H7 (cell line): ENCODE measurements around the gene PLPPR3. TPM values are rescaled to one million over a fixed set of nuclear protein-coding genes. Genes with fewer than 3 reads are reported as not detected.
"Not testable (repeated sequence)": the region's sequence is repeated elsewhere in the genome, so short reads cannot be mapped to it uniquely, and the experiment has no call there.

Source experiments
- DNase-seq: peaks from one replicate; pipeline ENCODE4 v3.0.0; 2012
- H3K27me3 ChIP-seq: 2 replicates; pipeline ENCODE4 v1.6.0; 2011; ENCODE audit warnings: mild to moderate bottlenecking, low read length; ENCODE audit not compliant: control insufficient read depth, insufficient read depth
- H3K36me3 ChIP-seq: replicated peaks from 2 replicates; pipeline ENCODE4 v1.5.1; 2011; ENCODE audit warnings: low read length; ENCODE audit not compliant: control insufficient read depth, insufficient read depth
- H3K4me3 ChIP-seq: 2 replicates; pipeline ENCODE4 v1.5.1; 2011; ENCODE audit warnings: low read depth, mild to moderate bottlenecking, control low read depth, low read length, moderate library complexity; ENCODE audit not compliant: insufficient read depth
- total RNA-seq: library from RNA; depleted of rRNA; stranded (reverse); fragments of >200 nt; shearing (Covaris generic); gene quantifications from 2 replicates; pipeline ENCODE4 v1.2.3, GENCODE V29; 2014

The PLPPR3 gene
- total RNA-seq, 1 experiment from 2014 or later, result 52.0 TPM

- Histone ChIP-seq H3K4me3 (peak within 1 kb of the TSS; percentile 52), H3K36me3 (no peaks in the 10 kb centered on the region), H3K27me3 (peaks cover 28% of the 10 kb centered on the region)
- DNase-seq, result peak; percentile 58
Measured at GRCh38 chr19:858868-859843, 37.4 kb upstream of the PLPPR3 start, which contains the start of gene CFD. CFD (plus strand) TSS chr19:859664; CDS start chr19:859690, 26 bp downstream.

- no peak for DNase-seq
- Histone ChIP-seq H3K27me3 (peaks cover 25% of the 10 kb centered on the region), H3K4me3 (no peak overlapping the region)
Measured at GRCh38 chr19:858284-858683, 36.5 kb upstream of the PLPPR3 start.

GRCh38 chr19:855566-856120 lies 33.9 kb upstream of the PLPPR3 start:
- no peak for DNase-seq
- Histone ChIP-seq H3K27me3 (peaks cover 15% of the 10 kb centered on the region), H3K4me3 (no peak overlapping the region), H3K36me3 (no peaks in the 10 kb centered on the region)

More at GRCh38 chr19:858284-858683, 36.5 kb upstream of the PLPPR3 start:
- no peaks in the 10 kb centered on the region for H3K36me3 ChIP-seq

GRCh38 chr19:855142-855541 lies 33.4 kb upstream of the PLPPR3 start:
- no peaks in the 10 kb centered on the region for H3K36me3 ChIP-seq
- H3K4me3 ChIP-seq, result no peak overlapping the region
- no peak for DNase-seq
- H3K27me3 ChIP-seq, result peaks cover 10% of the 10 kb centered on the region

- no peak for DNase-seq
- peaks cover 6% of the 10 kb centered on the region for H3K27me3 ChIP-seq
- H3K4me3 ChIP-seq, result no peak overlapping the region
- no peaks in the 10 kb centered on the region for H3K36me3 ChIP-seq
Measured at GRCh38 chr19:854549-854948, 32.8 kb upstream of the PLPPR3 start.

GRCh38 chr19:853614-854220 lies 32.0 kb upstream of the PLPPR3 start:
- H3K4me3 ChIP-seq, H3K36me3 ChIP-seq, DNase-seq, H3K27me3 ChIP-seq: not testable (repeated sequence)

- H3K4me3 ChIP-seq, result no peak overlapping the region
- H3K27me3 ChIP-seq, result no peaks in the 10 kb centered on the region
- DNase-seq, result no peak
- no peaks in the 10 kb centered on the region for H3K36me3 ChIP-seq
Measured at GRCh38 chr19:853014-853585, 31.3 kb upstream of the PLPPR3 start.

GRCh38 chr19:852136-853013 lies 30.6 kb upstream of the PLPPR3 start, which contains the start of gene ELANE:
ELANE (plus strand) TSS chr19:852303; CDS start chr19:852329, 26 bp downstream.
- Histone ChIP-seq H3K4me3 (no peak within 1 kb of the TSS), H3K27me3 (no peaks in the 10 kb centered on the region), H3K36me3 (no peaks in the 10 kb centered on the region)
- DNase-seq, result no peak

- H3K27me3 ChIP-seq, result no peaks in the 10 kb centered on the region
- DNase-seq, result no peak
- H3K4me3 ChIP-seq, result no peak overlapping the region
- no peaks in the 10 kb centered on the region for H3K36me3 ChIP-seq
Measured at GRCh38 chr19:850979-851335, 29.2 kb upstream of the PLPPR3 start.

- DNase-seq, result peak; percentile 77
- H3K4me3 ChIP-seq, result no peak overlapping the region
- no peaks in the 10 kb centered on the region for H3K27me3 ChIP-seq
- H3K36me3 ChIP-seq, result no peaks in the 10 kb centered on the region
Measured at GRCh38 chr19:850221-850978, 28.6 kb upstream of the PLPPR3 start.

GRCh38 chr19:849195-849594 lies 27.4 kb upstream of the PLPPR3 start:
- not testable (repeated sequence) for DNase-seq, H3K27me3 ChIP-seq, H3K4me3 ChIP-seq

GRCh38 chr19:848386-848921 lies 26.7 kb upstream of the PLPPR3 start:
- no peak for DNase-seq
- Histone ChIP-seq H3K27me3 (peaks cover 9% of the 10 kb centered on the region), H3K4me3 (no peak overlapping the region), H3K36me3 (no peaks in the 10 kb centered on the region)

More at GRCh38 chr19:849195-849594, 27.4 kb upstream of the PLPPR3 start:
- not testable (repeated sequence) for H3K36me3 ChIP-seq
